Activated CD8-positive, alpha-beta memory T cell treated with anti-CD3 and anti-CD28 coated beads, Interleukin-2, amount 50 U/mL, for 1 hour (primary cell): ENCODE measurements around the gene SYNJ2.

Experiments used
- DNase-seq: peaks from one replicate; pipeline ENCODE4 v3.0.0-alpha.2; 2020; ENCODE audit errors: extremely low read depth

SYNJ2 gene

GRCh38 chr6:157982102-157982562, 469 bp downstream of the SYNJ2 start:
- no peak for DNase-seq

GRCh38 chr6:157982563-157983405, 1.1 kb downstream of the SYNJ2 start:
- no peak for DNase-seq

GRCh38 chr6:157983406-157984119, 1.9 kb downstream of the SYNJ2 start:
- DNase-seq = no peak

- DNase-seq = no peak
These were observed 2.5 kb downstream of the SYNJ2 start for GRCh38 chr6:157984128-157984527.

GRCh38 chr6:157984686-157985225, 3.1 kb downstream of the SYNJ2 start:
- no peak for DNase-seq

- DNase-seq = no peak
These were observed 3.9 kb downstream of the SYNJ2 start for GRCh38 chr6:157985378-157986155.

GRCh38 chr6:157987788-157988699, 6.4 kb downstream of the SYNJ2 start:
- DNase-seq = no peak

- no peak for DNase-seq
These were observed 7.0 kb downstream of the SYNJ2 start for GRCh38 chr6:157988700-157989063.

GRCh38 chr6:157989541-157990289, 8.1 kb downstream of the SYNJ2 start:
- DNase-seq = no peak

GRCh38 chr6:157990321-157991066, 8.8 kb downstream of the SYNJ2 start:
- DNase-seq = no peak

- DNase-seq = no peak
These were observed 9.4 kb downstream of the SYNJ2 start for GRCh38 chr6:157991067-157991432.

- no peak for DNase-seq
These were observed 11.4 kb downstream of the SYNJ2 start for GRCh38 chr6:157993076-157993475.

- DNase-seq = no peak
These were observed 12.6 kb downstream of the SYNJ2 start for GRCh38 chr6:157994125-157994795.

GRCh38 chr6:157995458-157995857, 13.8 kb downstream of the SYNJ2 start:
- no peak for DNase-seq

- no peak for DNase-seq
These were observed 14.6 kb downstream of the SYNJ2 start for GRCh38 chr6:157996201-157996712.

GRCh38 chr6:157996918-157997702, 15.4 kb downstream of the SYNJ2 start:
- no peak for DNase-seq

- DNase-seq = no peak
These were observed 16.4 kb downstream of the SYNJ2 start for GRCh38 chr6:157997893-157998608.
